ENCODE results near the gene NTRK1.

The NTRK1 gene

GRCh38 chr1:156921053-156921529, 60.4 kb downstream of the NTRK1 start:
- no peak for DNase-seq

GRCh38 chr1:156922986-156923669, 62.5 kb downstream of the NTRK1 start:
- DNase-seq: no peak

- DNase-seq: no peak
Measured at GRCh38 chr1:156923670-156924477, 63.2 kb downstream of the NTRK1 start.

- no peak for DNase-seq
Measured at GRCh38 chr1:156924478-156925153, 64.0 kb downstream of the NTRK1 start.

- no peak for DNase-seq
Measured at GRCh38 chr1:156925154-156926010, 64.7 kb downstream of the NTRK1 start.

GRCh38 chr1:156926175-156926574, 65.5 kb downstream of the NTRK1 start:
- peak; percentile 90 for DNase-seq

- peak; percentile 39 for DNase-seq
Measured at GRCh38 chr1:156926695-156927094, 66.0 kb downstream of the NTRK1 start.

- DNase-seq: peak; percentile 76
Measured at GRCh38 chr1:156927215-156928042, 66.8 kb downstream of the NTRK1 start.

GRCh38 chr1:156928043-156928602, 67.5 kb downstream of the NTRK1 start:
- no peak for DNase-seq

GRCh38 chr1:156929596-156930238, 69.1 kb downstream of the NTRK1 start:
- DNase-seq: no peak

- DNase-seq: no peak
Measured at GRCh38 chr1:156930483-156930882, 69.8 kb downstream of the NTRK1 start.
